Measurements from ENCODE around the gene GHDC.

- TF ChIP-seq GATA3 (IDR thresholded peaks at IDR 0.05; ENCODE audit: low read depth, low read length), result no peak
- TF ChIP-seq GATA2 (IDR thresholded peaks at IDR 0.05; ENCODE audit: low read depth, low read length), result no peak
Measured at GRCh38 chr17:42191275-42191608, 3.1 kb downstream of the GHDC start.
